Measurements from ENCODE around the gene ZG16. TPM values are rescaled to one million over a fixed set of nuclear protein-coding genes. Genes with fewer than 3 reads are reported as not detected.

ZG16 gene
- total and polyA plus RNA-seq, 9 of the 15 experiments (the other 6 are each of a cell fraction or from before 2014, with no cell fraction given), result 0.04 TPM; not detected in 8

DNA sequence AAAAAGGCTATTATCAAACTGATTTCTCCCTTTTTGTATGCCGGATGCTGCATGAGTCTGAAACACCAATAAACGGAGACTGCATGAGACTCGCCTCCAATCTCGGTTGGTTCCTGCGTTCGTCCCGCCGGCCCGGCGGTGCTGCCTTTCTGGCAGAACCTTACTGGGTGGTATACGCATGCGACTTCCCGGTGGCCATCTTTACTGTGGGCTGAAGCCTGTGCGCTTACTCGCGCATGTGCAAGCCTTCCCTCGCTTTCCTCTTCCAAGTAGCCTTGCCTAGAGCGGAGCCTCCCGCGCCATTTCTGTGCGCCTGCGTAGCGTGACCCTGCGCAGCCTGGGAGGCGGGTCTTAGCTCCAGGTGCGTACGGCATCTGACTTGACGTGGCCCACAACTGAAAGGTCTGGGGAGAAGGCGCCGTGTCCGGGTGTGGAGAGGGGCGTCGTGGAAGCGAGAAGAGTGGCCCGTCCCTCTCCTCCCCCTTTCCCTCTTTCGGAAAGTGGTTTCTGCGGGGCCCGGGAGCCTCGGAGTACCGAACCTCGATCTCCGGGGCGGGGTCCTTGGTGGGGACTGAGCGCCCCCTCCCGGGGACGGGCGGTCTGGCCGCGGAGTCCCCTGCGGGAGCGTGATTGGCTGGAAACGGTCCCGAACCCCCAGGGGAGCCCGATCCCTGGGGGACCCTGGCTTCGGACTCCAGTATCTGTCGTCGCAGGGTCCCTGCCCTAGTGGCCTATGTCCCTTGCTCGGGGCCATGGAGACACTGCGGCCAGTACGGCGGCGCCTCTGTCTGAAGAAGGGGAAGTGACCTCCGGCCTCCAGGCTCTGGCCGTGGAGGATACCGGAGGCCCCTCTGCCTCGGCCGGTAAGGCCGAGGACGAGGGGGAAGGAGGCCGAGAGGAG lies 38.0 kb downstream of the ZG16 start, which contains the start of gene PAGR1 (continued):
- TF ChIP-seq, protein P1, sequence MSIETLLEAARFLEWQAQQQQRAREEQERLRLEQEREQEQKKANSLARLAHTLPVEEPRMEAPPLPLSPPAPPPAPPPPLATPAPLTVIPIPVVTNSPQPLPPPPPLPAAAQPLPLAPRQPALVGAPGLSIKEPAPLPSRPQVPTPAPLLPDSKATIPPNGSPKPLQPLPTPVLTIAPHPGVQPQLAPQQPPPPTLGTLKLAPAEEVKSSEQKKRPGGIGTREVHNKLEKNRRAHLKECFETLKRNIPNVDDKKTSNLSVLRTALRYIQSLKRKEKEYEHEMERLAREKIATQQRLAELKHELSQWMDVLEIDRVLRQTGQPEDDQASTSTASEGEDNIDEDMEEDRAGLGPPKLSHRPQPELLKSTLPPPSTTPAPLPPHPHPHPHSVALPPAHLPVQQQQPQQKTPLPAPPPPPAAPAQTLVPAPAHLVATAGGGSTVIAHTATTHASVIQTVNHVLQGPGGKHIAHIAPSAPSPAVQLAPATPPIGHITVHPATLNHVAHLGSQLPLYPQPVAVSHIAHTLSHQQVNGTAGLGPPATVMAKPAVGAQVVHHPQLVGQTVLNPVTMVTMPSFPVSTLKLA (conservative IDR thresholded peaks at IDR 0.05), result peak; percentile 79 to 87
- no peak for TF ChIP-seq CBFA2T3 (IDR thresholded peaks at IDR 0.05)
- no peak for TF ChIP-seq NFE2 (IDR thresholded peaks at IDR 0.05; ENCODE audit: low read depth)
- TF ChIP-seq NBN (IDR thresholded peaks at IDR 0.05; ENCODE audit: low read depth), result 0 out of 2 replicates have a peak, but pooled peaks have one; percentile 45
- TF ChIP-seq HDAC2 (IDR thresholded peaks at IDR 0.05), result peak; percentile 75; the same call in 1 of the 2 replicates
- TF ChIP-seq NFYB (IDR thresholded peaks at IDR 0.05; ENCODE audit: extremely low read depth, insufficient read length), result peak; percentile 13

DNA sequence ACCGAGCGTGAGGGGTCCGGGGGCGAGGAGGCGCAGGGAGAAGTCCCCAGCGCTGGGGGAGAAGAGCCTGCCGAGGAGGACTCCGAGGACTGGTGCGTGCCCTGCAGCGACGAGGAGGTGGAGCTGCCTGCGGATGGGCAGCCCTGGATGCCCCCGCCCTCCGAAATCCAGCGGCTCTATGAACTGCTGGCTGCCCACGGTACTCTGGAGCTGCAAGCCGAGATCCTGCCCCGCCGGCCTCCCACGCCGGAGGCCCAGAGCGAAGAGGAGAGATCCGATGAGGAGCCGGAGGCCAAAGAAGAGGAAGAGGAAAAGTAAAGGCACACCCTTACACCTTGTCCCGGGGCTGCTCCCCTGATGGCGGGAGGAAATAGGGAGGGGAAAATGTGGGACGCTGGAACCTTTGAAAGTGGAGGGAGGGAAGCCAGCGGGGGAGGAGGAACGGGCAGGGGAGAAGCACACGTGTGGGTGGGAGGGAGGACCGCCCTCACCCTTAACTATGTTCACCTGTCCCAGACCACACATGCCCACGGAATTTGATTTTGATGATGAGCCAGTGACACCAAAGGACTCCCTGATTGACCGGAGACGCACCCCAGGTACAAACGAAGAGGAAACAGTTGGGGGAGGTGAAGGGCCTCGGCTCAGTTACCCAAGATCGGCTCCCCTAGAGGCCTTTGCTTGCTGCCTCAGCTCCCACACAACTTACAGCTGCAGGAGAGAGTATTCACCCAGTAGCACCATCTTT lies 38.8 kb downstream of the ZG16 start:
- no TSS peak for BruUV-seq (replicated peaks)
- Histone ChIP-seq H4K20me1 (replicated peaks; ENCODE audit: control insufficient read depth, insufficient read depth, low read length) (no peaks in the 10 kb centered on the region; the same call in 1 of the 2 replicates), H3K9me1 (ENCODE audit: control insufficient read depth, insufficient read depth, low read length) (no peaks in the 10 kb centered on the region), H3K4me3 (peak overlapping the region; percentile 68), H3K9ac (ENCODE audit: insufficient read depth in 1 of 2, low read depth in 2 of 2, low read length in 2 of 2) (peak overlapping the region; percentile 62 to 91), H3K27ac (ENCODE audit: extremely low read depth, low read depth, low read length) (peak overlapping the region; percentile 71), H3K4me1 (replicated peaks in 1 of 2; ENCODE audit: control insufficient read depth in 2 of 2, insufficient read depth in 2 of 2, low read length in 2 of 2) (peaks cover 24 to 69% of the 10 kb centered on the region in 2 experiments), H3K79me2 (ENCODE audit: control insufficient read depth, insufficient read depth, low read length) (peaks cover 21% of the 10 kb centered on the region), H3K4me2 (ENCODE audit: insufficient read depth, low read length) (peak overlapping the region; percentile 78), H3K27me3 (ENCODE audit: control insufficient read depth in 2 of 2, insufficient read depth in 2 of 2, low read length in 2 of 2) (no peaks in the 10 kb centered on the region), H2AFZ (ENCODE audit: low read depth, low read length) (peak overlapping the region; percentile 95), H3K9me3 (replicated peaks; ENCODE audit: control insufficient read depth, insufficient read depth, low read depth, low read length) (no peaks in the 10 kb centered on the region), H3K36me3 (ENCODE audit: control insufficient read depth, insufficient read depth, low read length) (peaks cover 23% of the 10 kb centered on the region)
- intact Hi-C loops (cut with micrococcal nuclease), result loop anchor here (5.0 to 10.0 kb wide), 2 partner anchors 115 to 208 kb away; partner anchors contain the start of gene C16orf92
- POLR2A ChIA-PET, result interaction anchor here (0.6 to 2.5 kb wide), 7 partner anchors 9 to 137 kb away, joined by 3 to 8 read pairs (median 4); no protein-coding TSS in a partner anchor
- WGBS (ENCODE audit: insufficient coverage, low coverage, missing lambda C conversion rate), result 0% methylated on average over 26 of the region's 37 CpGs
- CTCF ChIA-PET (ENCODE audit: low intra/inter-chr PET ratio), result interaction anchor here (1.0 to 1.9 kb wide), 2 partner anchors 9 to 116 kb away, joined by 3 to 5 read pairs; no protein-coding TSS in a partner anchor
- DNase-seq (ENCODE audit: extremely low read depth in 1 of 4, low spot score in 3 of 4), result peak; percentile 49 to 66 (median 60)
- in situ Hi-C loops (cut with MboI), result no loop called here
- FAIRE-seq, result peak; percentile 82
- ATAC-seq, result peak; percentile 43
- TF ChIP-seq, protein P2, sequence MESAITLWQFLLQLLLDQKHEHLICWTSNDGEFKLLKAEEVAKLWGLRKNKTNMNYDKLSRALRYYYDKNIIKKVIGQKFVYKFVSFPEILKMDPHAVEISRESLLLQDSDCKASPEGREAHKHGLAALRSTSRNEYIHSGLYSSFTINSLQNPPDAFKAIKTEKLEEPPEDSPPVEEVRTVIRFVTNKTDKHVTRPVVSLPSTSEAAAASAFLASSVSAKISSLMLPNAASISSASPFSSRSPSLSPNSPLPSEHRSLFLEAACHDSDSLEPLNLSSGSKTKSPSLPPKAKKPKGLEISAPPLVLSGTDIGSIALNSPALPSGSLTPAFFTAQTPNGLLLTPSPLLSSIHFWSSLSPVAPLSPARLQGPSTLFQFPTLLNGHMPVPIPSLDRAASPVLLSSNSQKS (CRISPR knock-in tag; IDR thresholded peaks at IDR 0.05), result no peak
- TF ChIP-seq YBX1 (IDR thresholded peaks at IDR 0.05) (no peak), ZNF274 (IDR thresholded peaks at IDR 0.05; ENCODE audit: borderline replicate concordance, low read depth, low read length) (no peak), RCOR1 (IDR thresholded peaks at IDR 0.05; ENCODE audit: borderline replicate concordance in 1 of 2, low read depth in 2 of 2, low read length in 2 of 2) (peak in 1 of 2 experiments; percentile 15; a peak in 2 of 4 replicates), PRDM10 (IDR thresholded peaks at IDR 0.05; ENCODE audit: partially characterized antibody) (peak; percentile 59)
